ENCODE data around the gene TMEM79. TPM values are rescaled to one million over a fixed set of nuclear protein-coding genes. Genes with fewer than 3 reads are reported as not detected.

The TMEM79 gene
- total RNA-seq, 1 donor from 2014 or later: 6.1 TPM

GRCh38 chr1:156338180-156338976 is 54.3 kb downstream of the TMEM79 start, which contains the start of the genes CCT3 and TSACC:
Gene CCT3 (minus strand): TSS chr1:156338292. CDS start chr1:156338184, 108 bp downstream.
Gene TSACC (plus strand): TSS chr1:156338526. CDS start chr1:156339758, 1,232 bp downstream.
- Mint-ChIP-seq H3K27me3 (ENCODE audit: low read depth) (no peaks in the 10 kb centered on the region), H3K4me1 (peaks cover 31% of the 10 kb centered on the region), H3K4me3 (peak within 1 kb of the TSS; percentile 99), H3K27ac (peak within 1 kb of the TSS; percentile 97), H3K9me3 (no peaks in the 10 kb centered on the region), H3K36me3 (peaks cover 9% of the 10 kb centered on the region)
- TF ChIP-seq CTCF (IDR thresholded peaks at IDR 0.05; ENCODE audit: unreplicated experiment): no peak
- peak; percentile 98 to 100 for DNase-seq (ENCODE audit: low spot score in 2 of 2, unreplicated experiment in 2 of 2)

Other genes starting within 250 kb of the TMEM79 start
- 61.2 to 66.7 TPM (median 61.9 TPM) in 3 replicates for gene UBQLN4, start 230.5 kb upstream of the TMEM79 start, total RNA-seq
- 39.2 to 43.4 TPM (median 39.5 TPM) in 3 replicates for gene LAMTOR2, start 229.5 kb upstream of the TMEM79 start, total RNA-seq
- gene RAB25, start 223.2 kb upstream of the TMEM79 start, total RNA-seq: 51.1 to 52.6 TPM (median 51.2 TPM) in 3 replicates
- gene MEX3A, start 201.9 kb upstream of the TMEM79 start, total RNA-seq: 107 to 112 TPM (median 112 TPM) in 3 replicates
- 91.7 to 96.9 TPM (median 92.4 TPM) in 3 replicates for gene LMNA, start 169.6 kb upstream of the TMEM79 start, total RNA-seq
- 18.7 to 21.0 TPM (median 19.8 TPM) in 3 replicates for gene SEMA4A, start 130.7 kb upstream of the TMEM79 start, total RNA-seq
- 15.4 to 18.7 TPM (median 18.4 TPM) in 3 replicates for gene SLC25A44, start 90.2 kb upstream of the TMEM79 start, total RNA-seq
- gene PMF1, start 71.3 kb upstream of the TMEM79 start, total RNA-seq: 73.4 to 74.8 TPM (median 74.6 TPM) in 3 replicates
- gene BGLAP, start 42.1 kb upstream of the TMEM79 start, total RNA-seq: 5.8 to 7.3 TPM (median 6.8 TPM) in 3 replicates
- gene PAQR6, start 36.3 kb upstream of the TMEM79 start, total RNA-seq: 30.1 to 32.0 TPM (median 30.7 TPM) in 3 replicates
- gene SMG5, start 1.5 kb upstream of the TMEM79 start, total RNA-seq: 99.8 to 105 TPM (median 103 TPM) in 3 replicates
- gene GLMP, start 11.4 kb downstream of the TMEM79 start, total RNA-seq: 60.2 to 64.2 TPM (median 63.2 TPM) in 3 replicates
- gene VHLL, start 15.0 kb downstream of the TMEM79 start, total RNA-seq: 0.42 TPM in 1 of 3 replicates, not detected in the others
- 174 to 190 TPM (median 186 TPM) in 3 replicates for gene CCT3, start 54.0 kb downstream of the TMEM79 start, total RNA-seq
- gene TSACC, start 54.2 kb downstream of the TMEM79 start, total RNA-seq: not detected in 3 replicates
- gene RHBG, start 84.9 kb downstream of the TMEM79 start, total RNA-seq: 0.88 to 1.2 TPM (median 0.92 TPM) in 3 replicates
- 37.4 to 40.9 TPM (median 37.8 TPM) in 3 replicates for gene MEF2D, start 216.4 kb downstream of the TMEM79 start, total RNA-seq